Measurements from ENCODE around the gene ANKRD24. TPM values are rescaled to one million over a fixed set of nuclear protein-coding genes. Genes with fewer than 3 reads are reported as not detected.
"Not testable (repeated sequence)": the region's sequence is repeated elsewhere in the genome, so short reads cannot be mapped to it uniquely, and the experiment has no call there.

ANKRD24 gene
- total RNA-seq, 1 donor from 2014 or later: 1.7 TPM

DNA sequence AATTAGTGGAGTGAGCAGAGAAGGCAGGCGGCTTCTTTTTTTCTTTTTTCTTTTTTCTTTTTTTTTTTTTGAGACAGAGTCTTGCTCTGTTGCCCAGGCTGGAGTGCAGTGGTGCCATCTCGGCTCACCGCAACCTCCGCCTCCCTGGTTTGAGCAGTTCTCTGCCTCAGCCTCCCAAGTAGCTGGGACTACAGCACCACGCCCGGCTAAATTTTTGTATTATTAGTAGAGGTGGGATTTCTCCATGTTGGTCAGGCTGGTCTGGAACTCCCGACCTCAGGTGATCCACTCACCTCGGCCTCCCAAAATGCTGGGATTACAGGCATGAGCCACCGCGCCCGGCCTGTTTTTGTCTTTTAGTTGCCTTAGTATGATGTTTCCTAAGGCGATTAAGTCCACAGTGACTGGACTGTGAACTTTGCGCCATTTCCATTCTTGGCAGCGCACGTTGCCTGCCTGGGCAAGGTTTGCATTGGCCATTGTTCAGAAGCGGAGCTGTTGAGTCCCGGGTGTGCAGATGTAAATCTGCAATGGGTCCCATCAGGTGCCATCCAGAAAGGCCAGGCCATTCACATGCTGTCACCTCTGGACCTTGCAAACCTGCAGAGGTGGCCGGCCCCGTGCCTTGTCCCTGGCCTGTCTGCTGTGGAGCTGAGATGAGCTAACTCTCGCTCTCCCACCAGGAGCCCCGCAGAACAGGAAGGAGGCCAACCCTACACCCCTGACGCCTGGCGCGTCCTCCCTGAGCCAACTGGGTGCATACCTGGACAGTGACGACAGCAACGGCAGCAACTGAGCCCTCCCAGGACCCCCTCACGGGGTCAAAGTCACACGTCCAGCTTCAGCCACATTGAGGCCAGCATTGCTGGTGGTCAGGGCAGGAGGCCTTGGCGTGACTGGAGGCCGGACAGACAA, 85.7 kb downstream of the ANKRD24 start:
- DNase-seq (ENCODE audit: low read depth): no peak

DNA sequence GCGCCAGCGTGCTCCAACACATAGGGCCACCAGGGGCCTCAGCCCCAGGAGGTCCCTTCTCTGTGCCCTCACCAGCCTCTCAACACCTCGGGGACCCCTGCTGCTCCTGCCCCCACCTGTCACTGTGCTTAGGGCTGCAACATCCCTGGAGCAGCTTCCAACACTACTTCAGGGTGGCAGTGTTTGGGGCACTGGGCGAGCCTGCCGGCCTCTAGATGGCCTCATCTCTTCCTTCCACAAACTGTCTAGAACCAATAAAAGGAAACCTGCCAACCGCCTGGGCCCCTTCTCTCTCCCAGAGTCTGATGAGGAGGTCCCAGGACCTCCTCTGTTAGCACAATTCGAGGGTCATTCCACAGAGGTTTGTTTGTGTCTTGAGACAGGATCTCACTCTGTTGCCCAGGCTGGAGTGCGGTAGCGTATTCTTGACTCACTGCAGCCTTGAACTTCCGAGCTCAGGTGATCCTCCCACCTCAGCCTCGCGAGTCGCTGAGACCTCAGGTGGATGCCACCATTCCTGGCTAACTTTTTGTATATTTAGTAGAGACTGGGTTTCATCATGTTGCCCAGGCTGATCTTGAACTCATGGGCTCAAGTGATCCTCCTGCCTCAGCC, 86.4 kb downstream of the ANKRD24 start:
- DNase-seq (ENCODE audit: low read depth): no peak

DNA sequence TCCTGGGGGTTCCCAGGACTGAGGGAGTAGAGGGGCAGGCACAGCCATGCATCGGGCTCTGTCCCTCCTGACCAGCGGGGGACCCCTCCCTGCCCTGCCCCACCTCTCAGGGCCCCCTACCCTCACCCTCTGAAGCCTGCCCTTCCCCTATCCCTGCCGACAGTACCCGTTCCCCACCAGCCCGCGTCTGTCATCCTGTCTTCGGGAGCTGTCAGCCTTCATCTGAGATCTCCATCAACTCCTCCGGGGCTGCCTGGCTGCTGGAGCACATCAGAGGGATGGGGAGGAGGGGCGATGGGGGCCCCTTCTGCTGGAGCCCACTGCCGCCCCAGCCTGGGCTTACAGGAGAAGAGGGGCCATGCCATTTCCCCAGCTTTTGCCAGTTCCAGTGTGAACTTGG, 90.4 kb downstream of the ANKRD24 start:
- DNase-seq (ENCODE audit: low read depth): no peak

DNA sequence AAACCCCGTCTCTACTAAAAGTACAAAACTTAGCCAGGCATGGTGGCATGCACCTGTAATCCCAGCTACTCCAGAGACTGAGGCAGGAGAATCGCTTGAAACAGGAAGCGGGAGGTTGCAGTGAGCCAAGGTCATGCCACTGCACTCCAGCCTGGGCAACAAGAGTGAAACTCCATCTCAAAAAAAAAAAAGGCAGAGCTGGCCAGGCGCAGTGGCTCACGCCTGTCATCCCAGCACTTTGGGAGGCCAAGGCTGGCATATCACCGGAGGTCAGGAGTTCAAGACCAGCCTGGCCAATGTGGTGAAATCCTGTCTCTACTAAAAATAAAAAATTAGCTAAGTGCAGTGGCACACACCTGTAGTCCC, 91.8 kb downstream of the ANKRD24 start:
- DNase-seq (ENCODE audit: low read depth): not testable (repeated sequence)

Other genes with a start within 250 kb of the ANKRD24 start
- gene NMRK2, start 249.6 kb upstream of the ANKRD24 start, total RNA-seq: not detected in 2 replicates
- gene DAPK3, start 211.6 kb upstream of the ANKRD24 start, total RNA-seq: 217 and 258 TPM in 2 replicates
- gene EEF2, start 197.2 kb upstream of the ANKRD24 start, total RNA-seq: 1,993 and 2,707 TPM in 2 replicates
- 13.2 and 31.2 TPM in 2 replicates for gene PIAS4, start 175.0 kb upstream of the ANKRD24 start, total RNA-seq
- gene ZBTB7A, start 115.8 kb upstream of the ANKRD24 start, total RNA-seq: 22.6 and 38.1 TPM in 2 replicates
- 124 and 126 TPM in 2 replicates for gene MAP2K2, start 58.6 kb upstream of the ANKRD24 start, total RNA-seq
- gene CREB3L3, start 29.1 kb upstream of the ANKRD24 start, total RNA-seq: not detected in 2 replicates
- gene SIRT6, start 126 bp upstream of the ANKRD24 start, total RNA-seq: 9.7 and 19.2 TPM in 2 replicates
- 1.3 and 2.4 TPM in 2 replicates for gene EBI3, start 46.8 kb downstream of the ANKRD24 start, total RNA-seq
- gene YJU2, start 64.4 kb downstream of the ANKRD24 start, total RNA-seq: 19.8 and 25.7 TPM in 2 replicates
- not detected in 2 replicates for gene SHD, start 96.6 kb downstream of the ANKRD24 start, total RNA-seq
- gene TMIGD2, start 119.7 kb downstream of the ANKRD24 start, total RNA-seq: not detected in 2 replicates
- gene FSD1, start 121.9 kb downstream of the ANKRD24 start, total RNA-seq: 1.0 and 5.6 TPM in 2 replicates
- 26.6 and 89.1 TPM in 2 replicates for gene STAP2, start 156.1 kb downstream of the ANKRD24 start, total RNA-seq
- 6.9 and 7.2 TPM in 2 replicates for gene MPND, start 160.9 kb downstream of the ANKRD24 start, total RNA-seq
- 30.6 and 51.2 TPM in 2 replicates for gene SH3GL1, start 217.9 kb downstream of the ANKRD24 start, total RNA-seq
- gene CHAF1A, start 220.0 kb downstream of the ANKRD24 start, total RNA-seq: 5.6 and 10.9 TPM in 2 replicates

All from renal cortical epithelial cell (primary cell).